Ishikawa (cell line): ENCODE measurements around the gene GNA15.

Experiments
- CEBPB ChIP-seq: IDR thresholded peaks from 2 replicates; pipeline ENCODE4 v1.6.1; 2012
- CREB1 ChIP-seq: IDR thresholded peaks from 2 replicates; pipeline ENCODE4 v1.6.1; 2012; ENCODE audit warnings: low read depth
- EGR1 ChIP-seq: IDR thresholded peaks from 2 replicates; pipeline ENCODE4 v1.6.1; 2012
- EP300 ChIP-seq: IDR thresholded peaks from 2 replicates; pipeline ENCODE4 v1.6.1; 2012; ENCODE audit warnings: borderline replicate concordance
- FOXM1 ChIP-seq: IDR thresholded peaks from 2 replicates; pipeline ENCODE4 v1.6.1; 2012; ENCODE audit warnings: low read depth, borderline replicate concordance
- NFIC ChIP-seq: IDR thresholded peaks from 2 replicates; pipeline ENCODE4 v1.6.1; 2012
- RAD21 ChIP-seq: IDR thresholded peaks from 2 replicates; pipeline ENCODE4 v1.6.1; 2012; ENCODE audit warnings: low read depth
- TAF1 ChIP-seq: IDR thresholded peaks from 2 replicates; pipeline ENCODE4 v1.6.1; 2012; ENCODE audit warnings: low read depth, mild to moderate bottlenecking
- TCF12 ChIP-seq: IDR thresholded peaks from 2 replicates; pipeline ENCODE4 v1.6.1; 2012; ENCODE audit warnings: low read depth
- TEAD4 ChIP-seq: IDR thresholded peaks from 2 replicates; pipeline ENCODE4 v1.6.1; 2012
- YY1 ChIP-seq: IDR thresholded peaks from 2 replicates; pipeline ENCODE4 v1.6.1; 2012; ENCODE audit warnings: low read depth
- ZBTB7A ChIP-seq: IDR thresholded peaks from 2 replicates; pipeline ENCODE4 v1.6.1; 2012; ENCODE audit warnings: low read depth
- TF ChIP-seq, protein P1 (sequence below): IDR thresholded peaks from 2 replicates; pipeline ENCODE4 v1.6.1; 2012
- TF ChIP-seq, protein P2 (sequence below): IDR thresholded peaks from 2 replicates; pipeline ENCODE4 v1.6.1; 2012
- TF ChIP-seq, protein P3 (sequence below): IDR thresholded peaks from 2 replicates; pipeline ENCODE4 v1.6.1; 2012; ENCODE audit warnings: low read depth, mild to moderate bottlenecking

Gene GNA15

DNA sequence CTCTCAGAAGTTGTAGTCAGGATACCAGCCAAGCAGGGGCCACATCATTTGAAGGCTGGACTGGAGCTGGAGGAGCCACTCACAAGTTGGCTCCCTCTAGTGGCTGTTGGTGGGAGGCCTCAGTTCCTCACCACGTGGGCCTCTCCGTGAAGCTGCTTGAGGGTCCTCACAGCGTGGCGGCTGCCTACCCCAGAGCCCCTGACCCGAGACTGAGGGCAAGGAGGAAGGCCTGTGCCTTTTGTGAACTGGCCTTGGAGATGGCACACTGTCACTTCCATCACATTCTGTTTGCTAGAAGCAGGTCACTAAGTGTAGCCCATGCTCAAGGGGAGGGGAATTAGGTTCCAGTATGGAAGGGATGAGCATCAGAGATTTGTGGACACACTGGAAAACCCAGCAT, 27.1 kb upstream of the GNA15 start:
- TF ChIP-seq, protein P1, sequence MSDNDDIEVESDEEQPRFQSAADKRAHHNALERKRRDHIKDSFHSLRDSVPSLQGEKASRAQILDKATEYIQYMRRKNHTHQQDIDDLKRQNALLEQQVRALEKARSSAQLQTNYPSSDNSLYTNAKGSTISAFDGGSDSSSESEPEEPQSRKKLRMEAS: peak; percentile 72
- TF ChIP-seq CEBPB (no peak), EGR1 (no peak), ZBTB7A (0 out of 2 replicates have a peak, but pooled peaks have one; percentile 37), TAF1 (no peak), TCF12 (no peak), RAD21 (peak; percentile 55), EP300 (no peak), TEAD4 (no peak), NFIC (no peak)
- TF ChIP-seq, protein P2, sequence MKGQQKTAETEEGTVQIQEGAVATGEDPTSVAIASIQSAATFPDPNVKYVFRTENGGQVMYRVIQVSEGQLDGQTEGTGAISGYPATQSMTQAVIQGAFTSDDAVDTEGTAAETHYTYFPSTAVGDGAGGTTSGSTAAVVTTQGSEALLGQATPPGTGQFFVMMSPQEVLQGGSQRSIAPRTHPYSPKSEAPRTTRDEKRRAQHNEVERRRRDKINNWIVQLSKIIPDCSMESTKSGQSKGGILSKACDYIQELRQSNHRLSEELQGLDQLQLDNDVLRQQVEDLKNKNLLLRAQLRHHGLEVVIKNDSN: peak; percentile 76

DNA sequence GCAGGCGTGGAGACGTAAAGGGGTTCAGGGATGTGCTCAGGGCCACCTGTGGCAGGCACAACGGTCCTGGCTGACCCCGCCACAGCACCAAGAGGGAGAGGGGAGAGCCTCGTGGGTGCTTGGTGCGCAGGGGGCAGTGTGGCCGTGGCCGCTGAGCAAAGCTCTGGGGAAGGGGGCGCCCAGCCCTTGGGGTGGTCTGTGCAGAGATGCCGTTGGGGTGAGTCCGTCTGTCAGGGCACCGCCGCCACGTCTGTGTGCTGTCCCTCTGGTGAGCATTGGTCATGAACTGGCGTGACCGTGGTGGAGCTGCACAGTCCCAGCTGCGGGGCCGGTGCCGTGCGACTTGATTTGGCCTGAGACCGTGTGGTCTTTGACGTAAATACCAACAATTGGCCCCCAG, 26.3 kb upstream of the GNA15 start:
- TF ChIP-seq YY1: no peak
- no peak for TF ChIP-seq TCF12
- no peak for TF ChIP-seq FOXM1
- TF ChIP-seq, protein P3, sequence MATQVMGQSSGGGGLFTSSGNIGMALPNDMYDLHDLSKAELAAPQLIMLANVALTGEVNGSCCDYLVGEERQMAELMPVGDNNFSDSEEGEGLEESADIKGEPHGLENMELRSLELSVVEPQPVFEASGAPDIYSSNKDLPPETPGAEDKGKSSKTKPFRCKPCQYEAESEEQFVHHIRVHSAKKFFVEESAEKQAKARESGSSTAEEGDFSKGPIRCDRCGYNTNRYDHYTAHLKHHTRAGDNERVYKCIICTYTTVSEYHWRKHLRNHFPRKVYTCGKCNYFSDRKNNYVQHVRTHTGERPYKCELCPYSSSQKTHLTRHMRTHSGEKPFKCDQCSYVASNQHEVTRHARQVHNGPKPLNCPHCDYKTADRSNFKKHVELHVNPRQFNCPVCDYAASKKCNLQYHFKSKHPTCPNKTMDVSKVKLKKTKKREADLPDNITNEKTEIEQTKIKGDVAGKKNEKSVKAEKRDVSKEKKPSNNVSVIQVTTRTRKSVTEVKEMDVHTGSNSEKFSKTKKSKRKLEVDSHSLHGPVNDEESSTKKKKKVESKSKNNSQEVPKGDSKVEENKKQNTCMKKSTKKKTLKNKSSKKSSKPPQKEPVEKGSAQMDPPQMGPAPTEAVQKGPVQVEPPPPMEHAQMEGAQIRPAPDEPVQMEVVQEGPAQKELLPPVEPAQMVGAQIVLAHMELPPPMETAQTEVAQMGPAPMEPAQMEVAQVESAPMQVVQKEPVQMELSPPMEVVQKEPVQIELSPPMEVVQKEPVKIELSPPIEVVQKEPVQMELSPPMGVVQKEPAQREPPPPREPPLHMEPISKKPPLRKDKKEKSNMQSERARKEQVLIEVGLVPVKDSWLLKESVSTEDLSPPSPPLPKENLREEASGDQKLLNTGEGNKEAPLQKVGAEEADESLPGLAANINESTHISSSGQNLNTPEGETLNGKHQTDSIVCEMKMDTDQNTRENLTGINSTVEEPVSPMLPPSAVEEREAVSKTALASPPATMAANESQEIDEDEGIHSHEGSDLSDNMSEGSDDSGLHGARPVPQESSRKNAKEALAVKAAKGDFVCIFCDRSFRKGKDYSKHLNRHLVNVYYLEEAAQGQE: no peak
- TF ChIP-seq, protein P2: no peak
- TF ChIP-seq, protein P1: no peak
- TF ChIP-seq NFIC: no peak
- no peak for TF ChIP-seq CREB1
- no peak for TF ChIP-seq TEAD4
- TF ChIP-seq RAD21: no peak
- TF ChIP-seq EP300: no peak
- TF ChIP-seq TAF1: no peak
- no peak for TF ChIP-seq EGR1
- no peak for TF ChIP-seq CEBPB
- no peak for TF ChIP-seq ZBTB7A

DNA sequence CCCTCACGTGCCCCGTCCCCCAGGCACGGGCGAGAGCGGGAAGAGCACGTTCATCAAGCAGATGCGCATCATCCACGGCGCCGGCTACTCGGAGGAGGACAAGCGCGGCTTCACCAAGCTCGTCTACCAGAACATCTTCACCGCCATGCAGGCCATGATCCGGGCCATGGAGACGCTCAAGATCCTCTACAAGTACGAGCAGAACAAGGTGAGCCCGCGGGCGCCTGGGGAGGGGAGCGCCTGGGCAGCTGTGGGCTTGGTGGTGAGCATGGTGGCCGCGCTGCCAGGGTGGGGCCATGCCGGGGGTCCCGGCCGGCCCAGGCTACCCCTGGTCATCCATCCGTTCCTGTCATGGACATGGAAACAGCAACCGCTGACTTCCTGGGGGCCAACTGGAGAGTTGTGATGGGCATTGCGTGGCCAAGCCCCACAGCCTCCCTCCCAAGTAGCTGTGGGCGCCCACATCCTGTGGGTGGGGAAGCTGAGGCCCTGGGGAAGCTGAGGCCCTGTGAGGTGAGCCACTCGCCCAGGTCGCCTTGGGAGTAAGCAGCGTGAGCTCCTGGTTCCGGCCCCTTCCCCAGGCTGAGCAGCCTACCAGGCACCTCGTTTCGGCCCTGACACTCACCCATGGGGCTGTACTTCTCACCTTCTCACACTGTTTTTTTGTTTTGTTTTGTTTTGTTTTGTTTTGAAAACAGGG, 25.6 kb upstream of the GNA15 start:
- TF ChIP-seq EGR1 (no peak), FOXM1 (no peak), ZBTB7A (no peak), RAD21 (no peak), NFIC (no peak), CREB1 (no peak)
- TF ChIP-seq, protein P1: no peak
- TF ChIP-seq, protein P3: no peak

DNA sequence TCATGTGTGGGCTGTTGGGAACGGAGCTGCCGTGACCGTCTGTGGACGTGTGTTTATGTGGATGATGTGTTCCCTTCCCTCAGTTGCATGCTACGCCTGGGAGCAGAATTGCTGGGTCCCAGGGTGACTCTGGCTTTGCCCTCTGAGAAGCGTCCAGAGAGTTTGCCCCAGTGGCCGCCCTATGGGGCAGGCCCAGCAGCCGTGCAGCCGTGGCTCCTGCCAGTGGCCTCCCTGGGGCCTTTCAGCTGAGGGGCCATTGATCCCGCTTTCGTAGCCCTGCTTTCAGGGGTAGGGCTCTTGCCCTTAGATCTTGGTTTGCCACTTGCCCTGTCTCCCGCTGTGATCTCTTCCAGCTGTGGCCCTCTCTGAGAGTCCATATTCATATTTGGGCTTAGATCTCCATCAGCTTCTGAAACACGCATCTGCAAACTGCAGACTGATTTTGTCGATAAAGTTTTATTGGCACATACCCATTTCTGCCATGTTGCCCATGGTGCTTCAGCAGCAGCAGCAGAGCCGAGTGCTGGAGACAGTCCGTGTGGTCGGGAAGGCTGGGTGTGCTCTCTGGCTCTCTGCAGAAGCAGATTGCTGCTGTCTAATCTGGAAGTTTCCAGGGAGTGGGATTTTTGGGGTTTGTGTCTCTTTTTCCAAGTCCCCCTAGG, 24.1 kb upstream of the GNA15 start:
- TF ChIP-seq YY1: no peak
- TF ChIP-seq, protein P3: no peak
- no peak for TF ChIP-seq NFIC
- TF ChIP-seq EGR1: no peak
- TF ChIP-seq, protein P2: no peak
